Left ventricle myocardium inferior (tissue), 1 donor: ENCODE measurements around the gene ARMH4. TPM values are rescaled to one million over a fixed set of nuclear protein-coding genes. Genes with fewer than 3 reads are reported as not detected.

Source experiments
- DNase-seq: peaks from one replicate; pipeline ENCODE4 v3.0.0-alpha.2; 2020
- H3K27ac ChIP-seq: fragments of 200-600 bp; replicated peaks from 2 replicates; pipeline ENCODE4 v1.8.0; 2021
- H3K27me3 ChIP-seq: fragments of 200-600 bp; 2 replicates; pipeline ENCODE4 v1.8.0; 2021; ENCODE audit warnings: low read depth
- H3K36me3 ChIP-seq: fragments of 200-600 bp; 2 replicates; pipeline ENCODE4 v1.8.0; 2021
- H3K4me1 ChIP-seq: fragments of 200-600 bp; 2 replicates; pipeline ENCODE4 v1.8.0; 2021
- H3K4me3 ChIP-seq: fragments of 200-600 bp; 2 replicates; pipeline ENCODE4 v1.8.0; 2021; ENCODE audit warnings: mild to moderate bottlenecking, moderate library complexity
- H3K9me3 ChIP-seq: fragments of 200-600 bp; replicated peaks from 2 replicates; pipeline ENCODE4 v1.8.0; 2021
- CTCF ChIP-seq: fragments of 200-600 bp; IDR thresholded peaks from 2 replicates; pipeline ENCODE4 v1.8.0; 2021; ENCODE audit warnings: antibody characterized with exemption, mild to moderate bottlenecking, borderline replicate concordance
- intact Hi-C: fragments of 100-400 bp; cut with micrococcal nuclease; formaldehyde crosslinking; loops from one replicate; pipeline ENCODE4 v1.11.0; 2022
- total RNA-seq: library from RNA; stranded (reverse); fragmentation: NEBNext Ultra II Directional; extraction: Animal tissue kit (Norgen Biotek cat#: 25700); gene quantifications from one replicate; pipeline ENCODE4 v1.2.1, GENCODE V29; 2021
- donor health status: DM: no; HTN: yes; CAD: no; lungs with severe emphysema.

The ARMH4 gene
- total RNA-seq, 1 donor from 2014 or later = 7.3 TPM

- TF ChIP-seq CTCF = no peak
- Histone ChIP-seq H3K4me1 (peaks cover 26% of the 10 kb centered on the region), H3K36me3 (no peaks in the 10 kb centered on the region), H3K9me3 (no peaks in the 10 kb centered on the region), H3K27ac (no peak overlapping the region), H3K4me3 (no peak overlapping the region), H3K27me3 (no peaks in the 10 kb centered on the region)
- intact Hi-C loops = no loop called here
- DNase-seq = no peak
Measured at GRCh38 chr14:58196198-58196597, 44.2 kb upstream of the ARMH4 start.

GRCh38 chr14:58193542-58193941 is 41.5 kb upstream of the ARMH4 start:
- no peak overlapping the region for H3K4me3 ChIP-seq
- H3K4me1 ChIP-seq = peaks cover 9% of the 10 kb centered on the region
- H3K9me3 ChIP-seq = no peaks in the 10 kb centered on the region
- TF ChIP-seq CTCF = no peak
- intact Hi-C loops = no loop called here
- no peaks in the 10 kb centered on the region for H3K27me3 ChIP-seq
- no peaks in the 10 kb centered on the region for H3K36me3 ChIP-seq
- H3K27ac ChIP-seq = no peak overlapping the region
- DNase-seq = no peak

GRCh38 chr14:58191763-58192601 is 40.0 kb upstream of the ARMH4 start:
- Histone ChIP-seq H3K27me3 (no peaks in the 10 kb centered on the region), H3K36me3 (no peaks in the 10 kb centered on the region), H3K27ac (no peak overlapping the region), H3K9me3 (no peaks in the 10 kb centered on the region), H3K4me3 (no peak overlapping the region), H3K4me1 (peaks cover 9% of the 10 kb centered on the region)
- intact Hi-C loops = no loop called here
- TF ChIP-seq CTCF = no peak
- no peak for DNase-seq

- Histone ChIP-seq H3K9me3 (no peaks in the 10 kb centered on the region), H3K36me3 (no peaks in the 10 kb centered on the region), H3K4me3 (no peak overlapping the region), H3K4me1 (peaks cover 9% of the 10 kb centered on the region), H3K27me3 (no peaks in the 10 kb centered on the region), H3K27ac (no peak overlapping the region)
- no peak for TF ChIP-seq CTCF
- intact Hi-C loops = no loop called here
- no peak for DNase-seq
Measured at GRCh38 chr14:58189176-58189575, 37.2 kb upstream of the ARMH4 start.

- intact Hi-C loops = no loop called here
- no peak for DNase-seq
- no peak for TF ChIP-seq CTCF
Measured at GRCh38 chr14:58177125-58177524, 25.1 kb upstream of the ARMH4 start.

More at GRCh38 chr14:58177125-58177524, 25.1 kb upstream of the ARMH4 start:
- Histone ChIP-seq H3K9me3 (no peaks in the 10 kb centered on the region), H3K36me3 (no peaks in the 10 kb centered on the region), H3K27me3 (peaks cover 16% of the 10 kb centered on the region), H3K4me1 (no peaks in the 10 kb centered on the region), H3K27ac (no peak overlapping the region), H3K4me3 (no peak overlapping the region)
